Mesendoderm (in vitro differentiated cells): ENCODE measurements around the gene ERFL.

Source experiments
- small RNA-seq: library from polyadenylated mRNA; stranded (forward); fragments of <200 nt; extraction: miRNeasy Mini kit (QIAGEN cat#:217004); gene quantifications from one replicate; pipeline ENCODE3, GENCODE V24; 2013; ENCODE audit not compliant: insufficient read depth

Gene ERFL

Small RNAs within 50 kb of the gene (small RNA-seq; reads per million reads assigned to genes)
- 1.3 reads per million for gene MIR6797
